Activated CD8-positive, alpha-beta memory T cell treated with anti-CD3 and anti-CD28 coated beads, Interleukin-2, amount 50 U/mL, for 4 hours (primary cell): ENCODE results near the gene SOCS6.
"Not testable (repeated sequence)": the region's sequence is repeated elsewhere in the genome, so short reads cannot be mapped to it uniquely, and the experiment has no call there.

Source experiments
- DNase-seq: peaks from one replicate; pipeline ENCODE4 v3.0.0-alpha.2; 2020

SOCS6 gene

GRCh38 chr18:70363861-70364260, 75.0 kb downstream of the SOCS6 start:
- DNase-seq: no peak

- no peak for DNase-seq
Measured at GRCh38 chr18:70365361-70365760, 76.5 kb downstream of the SOCS6 start.

GRCh38 chr18:70366174-70366573, 77.3 kb downstream of the SOCS6 start:
- no peak for DNase-seq

GRCh38 chr18:70366670-70367069, 77.8 kb downstream of the SOCS6 start:
- DNase-seq: no peak

- not testable (repeated sequence) for DNase-seq
Measured at GRCh38 chr18:70367344-70367743, 78.5 kb downstream of the SOCS6 start.

- no peak for DNase-seq
Measured at GRCh38 chr18:70368903-70369302, 80.1 kb downstream of the SOCS6 start.

- DNase-seq: no peak
Measured at GRCh38 chr18:70370762-70371733, 82.2 kb downstream of the SOCS6 start.

- no peak for DNase-seq
Measured at GRCh38 chr18:70371908-70372307, 83.1 kb downstream of the SOCS6 start.

- no peak for DNase-seq
Measured at GRCh38 chr18:70372450-70373041, 83.7 kb downstream of the SOCS6 start.

GRCh38 chr18:70373042-70373519, 84.2 kb downstream of the SOCS6 start:
- no peak for DNase-seq

GRCh38 chr18:70374154-70374553, 85.3 kb downstream of the SOCS6 start:
- no peak for DNase-seq

GRCh38 chr18:70376137-70376913, 87.5 kb downstream of the SOCS6 start:
- DNase-seq: no peak

- no peak for DNase-seq
Measured at GRCh38 chr18:70376914-70377258, 88.0 kb downstream of the SOCS6 start.

- DNase-seq: no peak
Measured at GRCh38 chr18:70377317-70377799, 88.5 kb downstream of the SOCS6 start.

GRCh38 chr18:70377857-70378701, 89.2 kb downstream of the SOCS6 start:
- DNase-seq: no peak
